ENCODE measurements around the gene MAP2K6. TPM values are rescaled to one million over a fixed set of nuclear protein-coding genes. Genes with fewer than 3 reads are reported as not detected.

The MAP2K6 gene
- total RNA-seq: 3.8 TPM
- long read RNA-seq: 0 reads

DNA sequence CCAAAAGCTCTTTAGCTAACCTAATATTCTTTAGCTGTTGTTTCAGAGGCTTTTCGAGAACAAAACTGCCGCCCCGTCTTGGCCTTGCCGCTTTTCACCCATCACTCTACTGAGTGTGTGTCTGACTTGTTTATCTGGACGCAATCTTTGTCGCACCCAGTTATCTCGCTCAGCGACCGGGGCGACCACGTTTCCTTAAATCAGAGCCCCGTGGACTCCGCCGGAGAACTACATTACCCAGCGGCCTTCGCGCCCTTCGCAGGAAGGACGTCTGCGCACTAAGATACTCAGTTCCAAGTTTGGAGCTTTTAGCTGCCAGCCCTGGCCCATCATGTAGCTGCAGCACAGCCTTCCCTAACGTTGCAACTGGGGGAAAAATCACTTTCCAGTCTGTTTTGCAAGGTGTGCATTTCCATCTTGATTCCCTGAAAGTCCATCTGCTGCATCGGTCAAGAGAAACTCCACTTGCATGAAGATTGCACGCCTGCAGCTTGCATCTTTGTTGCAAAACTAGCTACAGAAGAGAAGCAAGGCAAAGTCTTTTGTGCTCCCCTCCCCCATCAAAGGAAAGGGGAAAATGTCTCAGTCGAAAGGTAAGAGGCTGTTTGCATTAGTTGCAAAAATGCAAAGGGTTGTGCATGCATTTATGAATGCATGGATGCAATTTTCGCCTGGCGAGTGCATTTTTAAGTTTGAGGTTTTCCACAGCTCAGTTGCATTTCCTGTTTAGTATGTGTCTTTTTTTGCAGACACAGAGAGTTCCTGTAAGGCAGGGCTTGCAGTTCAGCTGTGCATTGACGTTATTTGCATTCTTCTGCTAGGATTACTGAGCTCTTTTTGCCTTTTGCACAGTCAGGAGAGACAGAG lies at the start of gene MAP2K6:
MAP2K6 (plus strand) TSS at position 290 of the 867 bp plus-strand sequence; CDS start at position 578, 288 bp downstream.
- intact Hi-C loops (cut with DNase I): loop anchor here (5.0 kb wide), 1 partner anchor 108 kb away; no protein-coding TSS in a partner anchor
- peak; percentile 96 for ATAC-seq
- peak; percentile 92 for DNase-seq (ENCODE audit: missing footprints)

DNA sequence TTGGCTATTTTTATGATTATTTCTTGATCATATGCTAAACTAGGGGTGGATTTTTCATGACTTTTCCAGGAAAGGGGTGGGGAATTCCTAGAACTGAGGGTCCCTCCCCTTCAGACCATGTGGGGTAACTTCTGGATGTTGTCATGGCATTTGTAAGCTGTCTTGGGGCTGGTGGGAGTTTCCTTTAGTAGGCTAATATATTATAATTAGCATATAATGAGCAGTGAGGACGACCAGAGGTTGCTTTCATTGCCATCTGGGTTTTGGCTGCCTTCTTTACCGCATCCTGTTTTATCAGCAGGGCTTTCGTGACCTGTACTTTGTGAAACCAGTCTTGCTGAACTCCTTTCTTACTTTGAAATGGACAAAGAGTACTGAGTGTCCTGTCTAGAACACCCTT lies 47.2 kb upstream of the MAP2K6 start:
- DNase-seq (ENCODE audit: missing footprints) (no peak), ATAC-seq (no peak)
- intact Hi-C loops (cut with DNase I): no loop called here

GRCh38 chr17:69373069-69373468 lies 41.4 kb upstream of the MAP2K6 start:
- no peak for ATAC-seq
- intact Hi-C loops (cut with DNase I): no loop called here

GRCh38 chr17:69375229-69375628 lies 39.3 kb upstream of the MAP2K6 start:
- no peak for ATAC-seq
- DNase-seq (ENCODE audit: missing footprints): no peak
- intact Hi-C loops (cut with DNase I): no loop called here

More at GRCh38 chr17:69373069-69373468, 41.4 kb upstream of the MAP2K6 start:
- DNase-seq (ENCODE audit: missing footprints): no peak

- intact Hi-C loops (cut with DNase I): no loop called here
- no peak for ATAC-seq
- no peak for DNase-seq (ENCODE audit: missing footprints)
Measured at GRCh38 chr17:69388822-69389442, 25.6 kb upstream of the MAP2K6 start.

GRCh38 chr17:69390795-69391501 lies 23.5 kb upstream of the MAP2K6 start:
- no peak for ATAC-seq
- intact Hi-C loops (cut with DNase I): no loop called here

DNA sequence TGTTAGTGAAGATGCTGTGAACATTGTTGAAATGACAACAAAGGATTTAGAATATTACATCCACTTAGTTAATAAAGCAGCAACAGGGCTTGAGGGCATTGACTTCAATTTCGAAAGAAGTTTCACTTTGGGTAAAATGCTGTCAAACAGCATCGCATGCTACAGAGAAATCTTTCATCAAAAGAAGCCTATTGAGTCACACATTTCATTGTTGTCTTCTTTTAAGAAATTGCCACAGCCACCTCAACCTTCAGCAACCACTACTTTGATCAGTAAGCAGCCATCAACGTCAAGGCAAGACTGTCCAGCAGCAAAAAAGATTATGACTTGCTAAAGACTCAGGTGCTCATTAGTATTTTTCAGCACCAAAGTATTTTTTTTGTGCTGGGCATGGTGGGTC lies 13.2 kb upstream of the MAP2K6 start:
- ATAC-seq: no peak
- intact Hi-C loops (cut with DNase I): no loop called here
- no peak for DNase-seq (ENCODE audit: missing footprints)

More at GRCh38 chr17:69390795-69391501, 23.5 kb upstream of the MAP2K6 start:
- no peak for DNase-seq (ENCODE audit: missing footprints)

GRCh38 chr17:69402052-69402451 lies 12.4 kb upstream of the MAP2K6 start:
- intact Hi-C loops (cut with DNase I): no loop called here
- DNase-seq (ENCODE audit: missing footprints): no peak
- ATAC-seq: no peak

DNA sequence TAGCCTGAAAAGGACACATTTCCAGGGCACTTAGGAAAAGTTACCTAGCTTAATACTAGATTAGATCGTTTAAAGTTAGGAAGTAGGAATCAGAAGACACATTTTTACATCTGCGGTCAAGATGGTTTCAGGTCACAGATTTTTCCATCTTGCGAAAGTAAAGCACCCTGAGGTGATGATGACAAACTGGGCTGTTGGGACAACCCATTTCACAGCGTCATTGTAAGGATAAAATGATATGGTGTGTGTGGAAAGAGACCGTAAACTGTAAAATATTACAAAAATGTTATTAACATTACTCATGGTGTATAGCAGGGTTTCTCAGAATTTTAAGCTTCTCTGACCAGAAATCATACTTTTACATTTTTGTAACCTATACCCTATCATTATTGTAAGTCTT lies 10.1 kb upstream of the MAP2K6 start:
- intact Hi-C loops (cut with DNase I): no loop called here
- no peak for ATAC-seq
- DNase-seq (ENCODE audit: missing footprints): no peak

DNA sequence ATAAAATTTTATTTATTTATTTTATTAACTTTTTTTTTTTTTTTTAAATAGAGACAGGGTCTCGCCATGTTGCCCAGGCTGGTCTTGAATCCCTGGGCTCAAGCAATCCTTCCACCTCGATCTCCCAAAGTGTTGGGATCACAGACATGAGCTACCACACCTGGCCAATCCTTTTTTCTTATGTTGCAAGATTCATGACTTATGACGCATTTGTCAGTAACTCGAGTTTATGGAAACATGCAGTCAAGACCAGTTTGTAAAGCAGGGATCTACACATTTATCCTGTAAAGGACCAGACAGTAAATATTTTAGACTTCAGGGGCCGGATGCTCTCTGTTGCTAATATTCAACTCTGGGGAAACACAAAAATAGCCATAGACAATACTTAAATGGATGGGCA lies 9.4 kb upstream of the MAP2K6 start:
- intact Hi-C loops (cut with DNase I): no loop called here
- no peak for ATAC-seq
- no peak for DNase-seq (ENCODE audit: missing footprints)

GRCh38 chr17:69406941-69407340 lies 7.6 kb upstream of the MAP2K6 start:
- no peak for ATAC-seq
- DNase-seq (ENCODE audit: missing footprints): no peak
- intact Hi-C loops (cut with DNase I): no loop called here

DNA sequence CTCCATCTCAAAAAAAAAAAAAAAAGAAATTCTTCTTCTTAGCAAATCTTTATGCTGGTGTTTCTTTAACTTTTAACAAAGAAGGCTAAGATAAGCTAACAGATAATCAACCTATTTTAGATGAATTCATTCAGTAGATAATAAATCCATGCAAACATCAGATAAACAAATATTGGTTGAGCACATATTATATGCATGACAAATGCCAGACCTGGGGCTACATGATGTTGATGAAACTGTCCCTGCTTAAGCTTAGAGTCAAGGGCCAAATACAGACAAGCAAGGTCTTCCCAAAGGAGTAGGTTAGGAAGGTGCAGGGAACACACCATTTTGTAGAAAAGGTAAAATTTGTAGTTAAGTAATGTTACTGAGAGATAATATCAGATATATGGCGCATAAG lies 6.7 kb upstream of the MAP2K6 start:
- no peak for ATAC-seq
- intact Hi-C loops (cut with DNase I): no loop called here

DNA sequence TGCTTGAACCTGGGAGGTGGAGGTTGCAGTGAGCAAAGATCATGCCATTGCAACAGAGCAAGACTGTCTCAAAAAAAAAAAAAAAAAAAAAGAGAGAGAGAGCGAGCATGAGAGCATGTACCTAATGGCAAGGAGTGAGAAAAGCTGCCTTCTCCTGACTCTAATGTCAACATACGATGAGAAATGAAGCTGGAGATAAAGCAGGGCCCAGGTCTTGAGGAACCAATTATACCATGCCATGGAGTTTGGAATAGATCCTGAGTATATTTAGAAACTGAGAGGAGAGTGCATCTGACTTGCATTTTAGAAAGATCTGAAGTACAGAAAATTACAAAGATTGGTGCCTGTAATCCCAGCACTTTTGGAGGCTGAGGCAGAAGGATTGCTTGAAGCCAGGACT lies 3.8 kb upstream of the MAP2K6 start:
- no peak for ATAC-seq
- DNase-seq (ENCODE audit: missing footprints): no peak
- intact Hi-C loops (cut with DNase I): no loop called here

More for the DNA sequence above, 6.7 kb upstream of the MAP2K6 start:
- DNase-seq (ENCODE audit: missing footprints): no peak

- intact Hi-C loops (cut with DNase I): no loop called here
- DNase-seq (ENCODE audit: missing footprints) (no peak), ATAC-seq (no peak)
Measured at GRCh38 chr17:69411766-69412165, 2.7 kb upstream of the MAP2K6 start.

GRCh38 chr17:69412251-69412671 lies 2.2 kb upstream of the MAP2K6 start:
- intact Hi-C loops (cut with DNase I): no loop called here
- ATAC-seq (no peak), DNase-seq (ENCODE audit: missing footprints) (no peak)

GRCh38 chr17:69415431-69415830 lies 934 bp downstream of the MAP2K6 start:
- DNase-seq (ENCODE audit: missing footprints): no peak
- ATAC-seq: no peak
- intact Hi-C loops (cut with DNase I): loop anchor here (5.0 kb wide), 1 partner anchor 107 kb away; no protein-coding TSS in a partner anchor

DNA sequence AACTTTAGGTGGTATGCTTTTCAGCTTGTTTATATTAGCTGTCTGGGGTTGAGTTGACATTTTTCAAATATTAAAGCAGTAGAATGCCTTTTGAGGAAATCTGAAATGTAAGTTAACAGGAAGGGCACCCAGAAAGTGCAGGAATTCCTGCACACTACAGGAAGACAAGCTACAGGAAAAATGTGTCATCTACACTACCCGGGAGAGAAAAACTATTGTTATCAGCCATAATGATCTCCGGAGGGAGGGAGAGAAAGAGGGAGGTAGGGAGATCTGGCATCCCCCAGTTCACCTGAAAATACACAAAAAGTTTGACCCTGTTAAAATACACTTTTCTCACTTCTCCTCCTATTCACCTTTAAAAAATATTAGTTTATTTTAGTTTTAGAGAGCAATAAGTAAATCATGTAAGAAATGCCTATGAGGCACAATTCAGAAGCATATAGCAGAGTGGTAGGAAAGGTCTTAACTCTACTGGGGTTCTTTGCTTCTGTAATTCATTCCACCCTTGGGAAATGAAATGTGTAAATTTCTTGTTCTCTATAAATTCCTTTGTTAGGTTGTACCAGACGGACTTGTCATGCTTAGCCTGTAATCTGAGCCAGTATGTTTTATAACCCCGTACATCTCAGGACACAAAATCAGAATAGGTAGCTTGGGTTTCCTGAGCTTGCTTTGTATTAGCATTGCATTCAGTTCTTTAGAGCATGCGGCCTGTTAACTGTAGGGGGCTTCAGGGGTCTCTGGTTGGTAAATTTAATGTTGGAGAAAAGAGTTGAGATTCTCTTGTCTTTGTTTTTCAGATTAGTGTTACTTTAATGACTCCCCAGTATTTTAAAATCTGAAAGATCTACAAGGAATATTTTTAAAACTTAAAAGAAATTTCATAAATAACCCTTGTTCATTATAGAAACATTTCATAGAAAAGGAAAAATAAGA lies 3.3 kb downstream of the MAP2K6 start:
- intact Hi-C loops (cut with DNase I): loop anchor here (5.0 kb wide), 1 partner anchor 104 kb away; no protein-coding TSS in a partner anchor
- no peak for ATAC-seq
- no peak for DNase-seq (ENCODE audit: missing footprints)

DNA sequence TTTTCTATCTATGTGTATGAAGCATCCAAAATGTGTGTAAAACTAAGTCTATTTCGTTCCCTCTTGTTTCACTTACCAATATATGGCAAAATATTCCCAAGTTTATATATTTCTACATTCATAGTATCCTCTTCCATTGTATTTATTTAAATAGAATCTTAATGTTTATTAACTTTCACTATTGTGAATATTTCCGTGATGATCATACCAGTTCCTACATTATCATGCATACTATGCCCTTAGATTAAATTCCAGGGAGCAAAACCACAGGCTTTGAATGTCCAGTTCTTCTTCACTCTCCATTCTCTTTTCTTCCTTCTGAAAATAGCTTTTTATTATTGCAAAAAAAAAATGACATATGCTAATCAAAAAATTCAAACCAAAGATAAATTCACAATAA lies 4.0 kb downstream of the MAP2K6 start:
- ATAC-seq: no peak
- intact Hi-C loops (cut with DNase I): loop anchor here (5.0 kb wide), 1 partner anchor 104 kb away; no protein-coding TSS in a partner anchor

More for the DNA sequence above, 4.0 kb downstream of the MAP2K6 start:
- no peak for DNase-seq (ENCODE audit: missing footprints)
